NB4 (cell line): ENCODE data around the gene SLFN14.

Source experiments
- MYC ChIP-seq: IDR thresholded peaks from 2 replicates; pipeline ENCODE4 v1.6.1; 2011; ENCODE audit warnings: low read depth, low read length
- TF ChIP-seq, protein P1 (sequence below): IDR thresholded peaks from one replicate; pipeline ENCODE4 v1.5.1; 2012; ENCODE audit warnings: low read depth, low read length
- TF ChIP-seq, protein P2 (sequence below): IDR thresholded peaks from 2 replicates; pipeline ENCODE4 v1.6.1; 2011; ENCODE audit warnings: low read depth, low read length

DNA sequence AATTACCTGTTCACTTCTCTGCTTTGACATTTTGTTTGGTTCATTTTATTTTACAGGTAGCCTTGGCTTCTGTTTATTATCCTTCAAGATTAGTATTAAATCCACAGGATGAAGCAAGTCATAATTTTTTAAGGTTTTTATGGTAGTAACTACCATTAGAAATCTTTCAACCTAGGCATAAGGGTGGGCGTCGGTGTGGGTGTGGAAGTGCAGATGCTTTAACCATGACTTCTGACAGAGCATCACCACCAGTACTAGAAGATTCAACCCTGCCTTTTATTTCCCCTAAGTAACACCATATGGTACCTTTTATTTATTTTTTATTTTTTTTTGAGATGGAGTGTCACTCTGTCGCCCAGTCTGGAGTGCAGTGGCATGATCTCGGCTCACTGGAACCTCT is 49.2 kb upstream of the SLFN14 start:
- TF ChIP-seq MYC, result no peak
- TF ChIP-seq, protein P1, sequence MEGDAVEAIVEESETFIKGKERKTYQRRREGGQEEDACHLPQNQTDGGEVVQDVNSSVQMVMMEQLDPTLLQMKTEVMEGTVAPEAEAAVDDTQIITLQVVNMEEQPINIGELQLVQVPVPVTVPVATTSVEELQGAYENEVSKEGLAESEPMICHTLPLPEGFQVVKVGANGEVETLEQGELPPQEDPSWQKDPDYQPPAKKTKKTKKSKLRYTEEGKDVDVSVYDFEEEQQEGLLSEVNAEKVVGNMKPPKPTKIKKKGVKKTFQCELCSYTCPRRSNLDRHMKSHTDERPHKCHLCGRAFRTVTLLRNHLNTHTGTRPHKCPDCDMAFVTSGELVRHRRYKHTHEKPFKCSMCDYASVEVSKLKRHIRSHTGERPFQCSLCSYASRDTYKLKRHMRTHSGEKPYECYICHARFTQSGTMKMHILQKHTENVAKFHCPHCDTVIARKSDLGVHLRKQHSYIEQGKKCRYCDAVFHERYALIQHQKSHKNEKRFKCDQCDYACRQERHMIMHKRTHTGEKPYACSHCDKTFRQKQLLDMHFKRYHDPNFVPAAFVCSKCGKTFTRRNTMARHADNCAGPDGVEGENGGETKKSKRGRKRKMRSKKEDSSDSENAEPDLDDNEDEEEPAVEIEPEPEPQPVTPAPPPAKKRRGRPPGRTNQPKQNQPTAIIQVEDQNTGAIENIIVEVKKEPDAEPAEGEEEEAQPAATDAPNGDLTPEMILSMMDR, result no peak
- TF ChIP-seq, protein P2, sequence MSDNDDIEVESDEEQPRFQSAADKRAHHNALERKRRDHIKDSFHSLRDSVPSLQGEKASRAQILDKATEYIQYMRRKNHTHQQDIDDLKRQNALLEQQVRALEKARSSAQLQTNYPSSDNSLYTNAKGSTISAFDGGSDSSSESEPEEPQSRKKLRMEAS, result no peak
